Osteoblast (primary cell): ENCODE measurements around the gene PLEKHH2. TPM values are rescaled to one million over a fixed set of nuclear protein-coding genes. Genes with fewer than 3 reads are reported as not detected.
A peak's percentile ranks its signal among the peaks of the same experiment; 100 is the strongest.
"Not testable (repeated sequence)": the region's sequence is repeated elsewhere in the genome, so short reads cannot be mapped to it uniquely, and the experiment has no call there.

Experiments
- DNase-seq: peaks from one replicate; pipeline ENCODE4 v3.0.0; 2011; ENCODE audit warnings: low spot score, mixed read lengths; ENCODE audit not compliant: insufficient read length; ENCODE audit errors: missing footprints
- H2AFZ ChIP-seq: 2 replicates; pipeline ENCODE4 v1.6.0; 2011; ENCODE audit warnings: mild to moderate bottlenecking, low read length
- H3K27ac ChIP-seq: 2 replicates; pipeline ENCODE4 v1.5.1; 2011; ENCODE audit warnings: mild to moderate bottlenecking, low read depth, low read length, moderate library complexity
- H3K27me3 ChIP-seq: 2 replicates; pipeline ENCODE4 v1.6.0; 2012; ENCODE audit warnings: mild to moderate bottlenecking, control low read depth, inconsistent platforms, low read length, moderate library complexity; ENCODE audit not compliant: insufficient read depth
- H3K36me3 ChIP-seq: 2 replicates; pipeline ENCODE4 v1.5.1; 2011; ENCODE audit warnings: mild to moderate bottlenecking, low read length, control low read depth, moderate library complexity; ENCODE audit not compliant: insufficient read depth
- H3K4me1 ChIP-seq: 2 replicates; pipeline ENCODE4 v1.5.1; 2011; ENCODE audit warnings: mild to moderate bottlenecking, low read length, control low read depth, moderate library complexity; ENCODE audit not compliant: insufficient read depth
- H3K4me2 ChIP-seq: 2 replicates; pipeline ENCODE4 v1.6.0; 2011; ENCODE audit warnings: mild to moderate bottlenecking, low read length; ENCODE audit not compliant: insufficient read depth
- H3K4me3 ChIP-seq: fragments of 200-600 bp; sonication (generic); 3 replicates; pipeline ENCODE4 v1.5.1; 2012; ENCODE audit warnings: mild to moderate bottlenecking, low read length, inconsistent platforms; ENCODE audit not compliant: insufficient read depth
- H3K79me2 ChIP-seq: 2 replicates; pipeline ENCODE4 v1.6.0; 2012; ENCODE audit warnings: mild to moderate bottlenecking, low read length, control low read depth, inconsistent platforms; ENCODE audit not compliant: insufficient read depth
- H3K9me3 ChIP-seq: 2 replicates; pipeline ENCODE4 v1.5.1; 2011; ENCODE audit warnings: low read depth, low read length, control low read depth
- H4K20me1 ChIP-seq: 2 replicates; pipeline ENCODE4 v1.6.0; 2012; ENCODE audit warnings: mild to moderate bottlenecking, low read length, control low read depth; ENCODE audit not compliant: insufficient read depth
- total RNA-seq: library from RNA; depleted of rRNA; stranded (reverse); fragments of >200 nt; gene quantifications from 2 replicates; pipeline ENCODE4 v1.2.3, GENCODE V29; 2012
- TF ChIP-seq, protein P1 (sequence below): IDR thresholded peaks from 2 replicates; pipeline ENCODE4 v1.5.1; 2011; ENCODE audit warnings: mild to moderate bottlenecking, low read depth, low read length, moderate library complexity; ENCODE audit errors: extremely low read depth

Gene PLEKHH2
- total RNA-seq, 1 donor = 18.8 TPM

DNA sequence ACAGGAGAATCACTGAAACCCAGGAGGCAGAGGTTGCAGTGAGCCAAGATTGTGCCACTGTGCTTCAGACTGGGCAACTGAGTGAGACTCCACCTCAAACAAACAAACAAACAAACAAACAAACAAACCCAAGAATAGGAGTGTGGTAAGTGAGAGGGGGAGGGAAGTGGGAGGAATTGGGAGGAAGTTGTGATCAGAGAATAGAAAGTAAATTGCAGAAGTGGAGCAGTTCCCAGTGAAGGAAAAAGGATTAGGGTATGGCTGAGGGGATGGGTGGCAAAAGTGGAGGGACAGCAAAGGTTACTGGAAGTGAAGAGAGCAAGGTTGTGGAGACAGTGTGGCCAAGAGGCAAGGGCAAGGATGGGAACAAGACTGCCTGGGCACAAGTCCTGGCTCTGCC, 80.3 kb downstream of the PLEKHH2 start:
- no peak overlapping the region for H3K4me3 ChIP-seq
- H2AFZ ChIP-seq = no peak overlapping the region
- no peaks in the 10 kb centered on the region for H4K20me1 ChIP-seq
- H3K4me2 ChIP-seq = no peak overlapping the region
- H3K9me3 ChIP-seq = no peaks in the 10 kb centered on the region
- no peak overlapping the region for H3K27ac ChIP-seq
- no peak for DNase-seq
- no peaks in the 10 kb centered on the region for H3K79me2 ChIP-seq
- TF ChIP-seq, protein P1, sequence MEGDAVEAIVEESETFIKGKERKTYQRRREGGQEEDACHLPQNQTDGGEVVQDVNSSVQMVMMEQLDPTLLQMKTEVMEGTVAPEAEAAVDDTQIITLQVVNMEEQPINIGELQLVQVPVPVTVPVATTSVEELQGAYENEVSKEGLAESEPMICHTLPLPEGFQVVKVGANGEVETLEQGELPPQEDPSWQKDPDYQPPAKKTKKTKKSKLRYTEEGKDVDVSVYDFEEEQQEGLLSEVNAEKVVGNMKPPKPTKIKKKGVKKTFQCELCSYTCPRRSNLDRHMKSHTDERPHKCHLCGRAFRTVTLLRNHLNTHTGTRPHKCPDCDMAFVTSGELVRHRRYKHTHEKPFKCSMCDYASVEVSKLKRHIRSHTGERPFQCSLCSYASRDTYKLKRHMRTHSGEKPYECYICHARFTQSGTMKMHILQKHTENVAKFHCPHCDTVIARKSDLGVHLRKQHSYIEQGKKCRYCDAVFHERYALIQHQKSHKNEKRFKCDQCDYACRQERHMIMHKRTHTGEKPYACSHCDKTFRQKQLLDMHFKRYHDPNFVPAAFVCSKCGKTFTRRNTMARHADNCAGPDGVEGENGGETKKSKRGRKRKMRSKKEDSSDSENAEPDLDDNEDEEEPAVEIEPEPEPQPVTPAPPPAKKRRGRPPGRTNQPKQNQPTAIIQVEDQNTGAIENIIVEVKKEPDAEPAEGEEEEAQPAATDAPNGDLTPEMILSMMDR = no peak
- no peaks in the 10 kb centered on the region for H3K36me3 ChIP-seq
- no peaks in the 10 kb centered on the region for H3K27me3 ChIP-seq
- peaks cover 20% of the 10 kb centered on the region for H3K4me1 ChIP-seq

DNA sequence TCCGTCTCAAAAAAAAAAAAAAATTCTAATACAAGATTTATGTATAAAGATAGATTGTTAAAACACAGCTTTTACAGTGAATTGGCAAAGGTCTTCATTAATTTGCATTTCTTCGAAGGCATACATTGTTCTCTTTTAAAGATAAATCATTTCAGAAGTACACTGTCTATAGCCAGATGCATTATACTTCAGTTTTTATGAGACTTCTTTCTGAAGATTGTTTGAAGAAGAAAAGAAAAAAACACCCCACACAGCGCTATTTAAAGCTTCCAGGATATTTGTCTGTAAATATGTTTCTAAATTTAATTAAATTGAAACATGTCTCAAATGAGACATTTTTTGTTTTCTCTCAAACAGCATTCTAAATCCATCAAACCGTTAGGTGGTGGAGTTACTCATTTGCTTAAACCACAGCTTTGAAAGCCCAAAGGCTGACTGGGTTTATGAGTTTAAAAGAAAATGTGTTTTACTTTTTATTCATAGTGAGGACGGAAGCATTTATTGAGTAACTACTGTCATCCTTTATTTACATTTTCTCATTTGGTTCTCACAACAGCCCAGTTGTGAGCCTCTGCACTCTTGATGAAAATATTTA, 81.6 kb downstream of the PLEKHH2 start:
- no peaks in the 10 kb centered on the region for H3K27me3 ChIP-seq

GRCh38 chr2:43724728-43725526, 87.9 kb downstream of the PLEKHH2 start:
- Histone ChIP-seq H3K27me3 (no peaks in the 10 kb centered on the region), H3K4me1 (peaks cover 4% of the 10 kb centered on the region), H3K36me3 (no peaks in the 10 kb centered on the region), H4K20me1 (no peaks in the 10 kb centered on the region), H3K4me3 (no peak overlapping the region), H2AFZ (no peak overlapping the region), H3K27ac (no peak overlapping the region), H3K9me3 (no peaks in the 10 kb centered on the region), H3K4me2 (peak overlapping the region; percentile 25), H3K79me2 (no peaks in the 10 kb centered on the region)
- DNase-seq = no peak
- TF ChIP-seq, protein P1 = no peak

More for the DNA sequence above, 81.6 kb downstream of the PLEKHH2 start:
- Histone ChIP-seq H3K27ac (no peak overlapping the region), H3K4me2 (no peak overlapping the region), H3K4me1 (peaks cover 12% of the 10 kb centered on the region), H4K20me1 (no peaks in the 10 kb centered on the region), H3K36me3 (no peaks in the 10 kb centered on the region), H3K79me2 (no peaks in the 10 kb centered on the region), H3K9me3 (no peaks in the 10 kb centered on the region), H2AFZ (no peak overlapping the region), H3K4me3 (no peak overlapping the region)
- DNase-seq = no peak
- TF ChIP-seq, protein P1 = no peak

DNA sequence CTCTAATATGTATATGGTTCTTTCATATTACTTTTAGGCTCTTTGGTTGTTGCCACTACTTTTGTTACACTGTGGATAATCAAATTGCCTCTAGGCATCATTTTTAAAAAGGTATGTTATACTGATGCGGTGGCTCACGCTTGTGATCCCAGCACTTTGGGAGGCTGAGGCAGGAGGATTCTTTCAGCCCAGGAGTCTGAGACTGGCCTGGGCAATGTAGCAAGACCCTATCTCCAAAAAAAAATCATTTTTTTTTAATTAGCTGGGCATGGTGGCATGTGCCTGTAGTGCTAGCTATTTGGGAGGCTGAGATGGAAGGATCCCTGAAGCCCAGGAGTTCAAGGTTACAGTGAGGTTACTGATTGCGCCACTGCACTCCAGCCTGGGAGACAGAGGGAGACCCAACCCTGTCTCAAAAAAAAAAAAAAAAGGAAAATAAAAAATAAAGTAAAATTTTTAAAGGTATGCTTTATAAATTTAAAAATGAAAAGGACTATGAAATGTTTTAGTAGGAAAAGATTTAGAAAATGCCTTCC, 88.7 kb downstream of the PLEKHH2 start:
- no peak overlapping the region for H3K27ac ChIP-seq
- no peaks in the 10 kb centered on the region for H3K27me3 ChIP-seq
- H3K36me3 ChIP-seq = no peaks in the 10 kb centered on the region
- TF ChIP-seq, protein P1 = no peak
- H3K4me2 ChIP-seq = peak overlapping the region; percentile 25
- H3K4me1 ChIP-seq = peaks cover 4% of the 10 kb centered on the region
- DNase-seq = no peak
- no peak overlapping the region for H3K4me3 ChIP-seq
- no peak overlapping the region for H2AFZ ChIP-seq
- no peaks in the 10 kb centered on the region for H4K20me1 ChIP-seq
- H3K9me3 ChIP-seq = no peaks in the 10 kb centered on the region
- H3K79me2 ChIP-seq = no peaks in the 10 kb centered on the region

GRCh38 chr2:43726961-43727633, 90.0 kb downstream of the PLEKHH2 start:
- not testable (repeated sequence) for H3K27ac ChIP-seq, H3K4me3 ChIP-seq, H3K4me2 ChIP-seq, H3K79me2 ChIP-seq, H4K20me1 ChIP-seq, H3K36me3 ChIP-seq, DNase-seq, H3K9me3 ChIP-seq, H3K27me3 ChIP-seq, H2AFZ ChIP-seq, H3K4me1 ChIP-seq
